Sigmoid colon (tissue), 4 donors: Measurements from ENCODE around the gene WFIKKN1.

Experiments used
- CTCF ChIP-seq, 4 experiments: fragments of 450-650 bp in 3 of 4; fragments of 200-600 bp in 1 of 4; IDR thresholded peaks; one replicate each; pipeline ENCODE4 v1.5.1; 2016 to 2019; ENCODE audit warnings: antibody characterized with exemption in 4 of 4, mild to moderate bottlenecking in 3 of 4, moderate library complexity in 2 of 4
- EP300 ChIP-seq, 4 donors: sonication (generic); formaldehyde crosslinking; IDR thresholded peaks; one replicate each; pipeline ENCODE4 v1.6.1; 2017; ENCODE audit warnings: antibody characterized with exemption in 4 of 4
- POLR2A ChIP-seq, 2 donors: fragments of 450-650 bp; IDR thresholded peaks; one replicate each; pipeline ENCODE4 v1.6.1; 2016; ENCODE audit warnings: antibody characterized with exemption in 2 of 2, mild to moderate bottlenecking in 2 of 2, moderate library complexity in 2 of 2
- POLR2AphosphoS5 ChIP-seq, 4 donors: sonication (generic); formaldehyde crosslinking; IDR thresholded peaks; one replicate each; pipeline ENCODE4 v1.6.1; 2017; ENCODE audit warnings: antibody characterized with exemption in 4 of 4

- no peak for TF ChIP-seq EP300 (IDR thresholded peaks at IDR 0.05)
- no peak for TF ChIP-seq CTCF (IDR thresholded peaks at IDR 0.05)
- no peak for TF ChIP-seq POLR2A (IDR thresholded peaks at IDR 0.05)
- TF ChIP-seq POLR2AphosphoS5 (IDR thresholded peaks at IDR 0.05): no peak
Observed at GRCh38 chr16:672851-673250, 42.1 kb downstream of the WFIKKN1 start.
